HEK293T (cell line): Measurements from ENCODE around the gene SPTLC3.

Experiments
- CTCF ChIA-PET: fragments of 350-600 bp; formaldehyde crosslinking; extraction: SDS; loops from one replicate; lab custom pipeline; 2021; ENCODE audit warnings: antibody characterized with exemption, inconsistent platforms; lab: Yijun Ruan, JAX
- POLR2A ChIA-PET: fragments of 350-600 bp; formaldehyde crosslinking; extraction: SDS; loops from one replicate; lab custom pipeline; 2020; ENCODE audit warnings: antibody characterized with exemption, inconsistent platforms; lab: Yijun Ruan, JAX
- DNase-seq: peaks from one replicate; pipeline ENCODE4 v3.0.0; 2012; ENCODE audit warnings: mixed read lengths; ENCODE audit errors: extremely low spot score
- ARNT ChIP-seq: fragments of 450-650 bp; IDR thresholded peaks from 2 replicates; pipeline ENCODE4 v1.6.1; 2017; ENCODE audit warnings: mild to moderate bottlenecking
- BHLHE40 ChIP-seq: fragments of 450-650 bp; IDR thresholded peaks from 2 replicates; pipeline ENCODE4 v1.6.1; 2016; ENCODE audit warnings: mild to moderate bottlenecking, moderate library complexity, borderline replicate concordance
- CTBP1 ChIP-seq: fragments of 450-650 bp; IDR thresholded peaks from 2 replicates; pipeline ENCODE4 v1.6.1; 2016; ENCODE audit warnings: borderline replicate concordance
- ELF4 ChIP-seq: fragments of 450-650 bp; IDR thresholded peaks from 2 replicates; pipeline ENCODE4 v1.6.1; 2017; ENCODE audit warnings: antibody characterized with exemption
- FOXA1 ChIP-seq: fragments of 450-650 bp; IDR thresholded peaks from 2 replicates; pipeline ENCODE4 v1.6.1; 2016; ENCODE audit warnings: mild to moderate bottlenecking
- FOXK2 ChIP-seq: fragments of 450-650 bp; IDR thresholded peaks from 2 replicates; pipeline ENCODE4 v1.6.1; 2016; ENCODE audit warnings: mild to moderate bottlenecking
- FOXM1 ChIP-seq: fragments of 450-650 bp; IDR thresholded peaks from 2 replicates; pipeline ENCODE4 v1.6.1; 2017; ENCODE audit warnings: mild to moderate bottlenecking, borderline replicate concordance
- HDGF ChIP-seq: fragments of 450-650 bp; IDR thresholded peaks from 2 replicates; pipeline ENCODE4 v1.6.1; 2017; ENCODE audit warnings: antibody characterized with exemption, borderline replicate concordance
- L3MBTL2 ChIP-seq: fragments of 450-650 bp; conservative IDR thresholded peaks from 2 replicates; pipeline ENCODE4 v1.6.1; 2016; ENCODE audit warnings: mild to moderate bottlenecking
- LEF1 ChIP-seq: fragments of 450-650 bp; IDR thresholded peaks from 2 replicates; pipeline ENCODE4 v1.6.1; 2017; ENCODE audit warnings: mild to moderate bottlenecking, borderline replicate concordance
- NFRKB ChIP-seq: fragments of 450-650 bp; IDR thresholded peaks from 2 replicates; pipeline ENCODE4 v1.6.1; 2016; ENCODE audit warnings: mild to moderate bottlenecking, moderate library complexity
- PKNOX1 ChIP-seq: fragments of 450-650 bp; IDR thresholded peaks from 2 replicates; pipeline ENCODE4 v1.6.1; 2016
- SP1 ChIP-seq: fragments of 450-650 bp; IDR thresholded peaks from 2 replicates; pipeline ENCODE4 v1.6.1; 2017
- SUZ12 ChIP-seq: fragments of 450-650 bp; IDR thresholded peaks from 2 replicates; pipeline ENCODE4 v1.6.1; 2016; ENCODE audit warnings: mild to moderate bottlenecking
- TARDBP ChIP-seq: fragments of 450-650 bp; IDR thresholded peaks from 2 replicates; pipeline ENCODE4 v1.6.1; 2016
- ZNF384 ChIP-seq: fragments of 450-650 bp; IDR thresholded peaks from 2 replicates; pipeline ENCODE4 v1.6.1; 2016

Gene SPTLC3

GRCh38 chr20:13101706-13102105 is 92.9 kb downstream of the SPTLC3 start:
- POLR2A ChIA-PET: no interaction called here
- CTCF ChIA-PET: no interaction called here
- no peak for DNase-seq
- TF ChIP-seq FOXK2 (no peak), BHLHE40 (no peak), PKNOX1 (no peak), FOXM1 (no peak), CTBP1 (no peak), SUZ12 (no peak), ARNT (no peak), SP1 (no peak), NFRKB (no peak), HDGF (no peak), LEF1 (no peak)

- TF ChIP-seq FOXK2 (no peak), CTBP1 (no peak), HDGF (no peak), TARDBP (no peak), ARNT (no peak), LEF1 (no peak), ZNF384 (no peak), FOXM1 (no peak), BHLHE40 (no peak), SUZ12 (no peak), L3MBTL2 (no peak), PKNOX1 (no peak), ELF4 (no peak)
- ChIA-PET POLR2A (no interaction called here), CTCF (no interaction called here)
- DNase-seq: no peak
Observed at GRCh38 chr20:13102237-13102636, 93.5 kb downstream of the SPTLC3 start.

GRCh38 chr20:13102694-13103093 is 93.9 kb downstream of the SPTLC3 start:
- CTCF ChIA-PET: no interaction called here
- DNase-seq: no peak
- TF ChIP-seq BHLHE40 (no peak), SP1 (no peak), LEF1 (no peak), ZNF384 (no peak), FOXK2 (no peak), SUZ12 (no peak), ARNT (no peak), FOXM1 (no peak), NFRKB (no peak), ELF4 (no peak), PKNOX1 (no peak), CTBP1 (no peak)
- POLR2A ChIA-PET: no interaction called here

- TF ChIP-seq CTBP1 (no peak), FOXM1 (no peak), SUZ12 (no peak), LEF1 (no peak), FOXK2 (no peak), PKNOX1 (no peak)
- ChIA-PET POLR2A (no interaction called here), CTCF (interaction anchor here (2.1 kb wide), 1 partner anchor 181 kb away, joined by 13 read pairs; no protein-coding TSS in a partner anchor)
- DNase-seq: no peak
Observed at GRCh38 chr20:13105039-13105438, 96.3 kb downstream of the SPTLC3 start.

GRCh38 chr20:13105864-13106457 is 97.2 kb downstream of the SPTLC3 start:
- POLR2A ChIA-PET: no interaction called here
- CTCF ChIA-PET: interaction anchor here (2.1 kb wide), 1 partner anchor 182 kb away, joined by 13 read pairs; no protein-coding TSS in a partner anchor
- TF ChIP-seq PKNOX1 (no peak), FOXM1 (no peak), CTBP1 (no peak), HDGF (no peak), ELF4 (no peak), FOXK2 (no peak), L3MBTL2 (no peak), TARDBP (no peak), NFRKB (no peak), LEF1 (no peak), ZNF384 (no peak), BHLHE40 (no peak)

GRCh38 chr20:13109658-13110057 is 100.9 kb downstream of the SPTLC3 start:
- TF ChIP-seq FOXA1 (no peak), HDGF (no peak), FOXM1 (no peak), ZNF384 (no peak), ELF4 (no peak), CTBP1 (no peak), NFRKB (no peak), ARNT (no peak), PKNOX1 (no peak), SUZ12 (no peak)
- DNase-seq: no peak
- CTCF ChIA-PET: no interaction called here
- POLR2A ChIA-PET: interaction anchor here (0.6 kb wide), 1 partner anchor 14 kb away, joined by 3 read pairs; no protein-coding TSS in a partner anchor

More at GRCh38 chr20:13105864-13106457, 97.2 kb downstream of the SPTLC3 start:
- peak; percentile 8 for DNase-seq
